Heart left ventricle (tissue), 13 donors: ENCODE measurements around the gene EXOC3L2.

Experiments used
- POLR2A ChIP-seq, 2 donors: fragments of 450-650 bp; IDR thresholded peaks; one replicate each; pipeline ENCODE4 v1.6.1; 2017; ENCODE audit warnings: antibody characterized with exemption in 2 of 2, mild to moderate bottlenecking in 2 of 2, moderate library complexity in 2 of 2
- TF ChIP-seq, protein P1 (sequence below), 12 donors: fragments of 200-600 bp; sonication (generic) in 4 of 12; IDR thresholded peaks; one replicate each; pipeline versions ENCODE4 v1.5.0 to v1.8.0; 2018 to 2022; ENCODE audit warnings: antibody characterized with exemption in 12 of 12, mild to moderate bottlenecking in 5 of 12
- donor health status: ischemic (EF 13 %, LVEDD 7.1; RV severe dilation, severe dysfunction).
- donor health status: DM: no; HTN: yes; CAD: no.
- donor health status: DM: no; HTN: no; CAD: no.
- donor health status: ischemic (EF 25% LVEDD 6.9; RV normal size, moderate dysfunction).
- donor health status: ischemic (EF 25% LVEDD 5.7; RV mildly dilated, moderate dysfunction).
- donor health status: ischemic (EF 35%, LVEDD 5.7; RV mildly dilated, moderate dysfunction).
- donor health status: nonischemic (EF 11% LVEDD 7.7; RV severe dilation, severe dysfunction).
- donor health status: DM: yes; HTN: yes; CAD: no.
- donor health status: PGD.
- donor health status: ischemic (EF 29% LVEDD 5.4; RV normal size, mild dysfunction).
- donor health status: nonischemic (EF 23%, LVEDD 6.1; RV moderate dilation, normal function).

DNA sequence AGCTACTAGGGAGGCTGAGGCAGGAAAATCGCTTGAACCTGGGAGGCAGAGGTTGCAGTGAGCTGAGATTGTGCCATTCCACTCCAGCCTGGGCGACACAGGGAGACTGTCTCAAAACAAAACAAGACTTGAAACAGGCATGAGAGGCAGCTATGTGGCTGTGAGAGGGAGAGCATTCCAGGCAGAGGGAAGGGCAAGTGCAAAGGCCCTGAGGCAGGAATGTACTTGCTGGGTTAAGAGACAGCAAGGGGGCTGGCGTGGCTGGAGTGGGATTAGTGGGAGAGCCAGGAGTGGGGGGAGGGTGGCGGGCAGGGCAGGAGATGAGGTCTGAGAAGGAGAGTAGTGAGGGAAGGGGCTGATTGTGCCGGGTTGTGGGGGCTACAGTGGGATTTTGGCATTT is 21.3 kb downstream of the EXOC3L2 start:
- TF ChIP-seq POLR2A (IDR thresholded peaks at IDR 0.05), result no peak
- TF ChIP-seq, protein P1, sequence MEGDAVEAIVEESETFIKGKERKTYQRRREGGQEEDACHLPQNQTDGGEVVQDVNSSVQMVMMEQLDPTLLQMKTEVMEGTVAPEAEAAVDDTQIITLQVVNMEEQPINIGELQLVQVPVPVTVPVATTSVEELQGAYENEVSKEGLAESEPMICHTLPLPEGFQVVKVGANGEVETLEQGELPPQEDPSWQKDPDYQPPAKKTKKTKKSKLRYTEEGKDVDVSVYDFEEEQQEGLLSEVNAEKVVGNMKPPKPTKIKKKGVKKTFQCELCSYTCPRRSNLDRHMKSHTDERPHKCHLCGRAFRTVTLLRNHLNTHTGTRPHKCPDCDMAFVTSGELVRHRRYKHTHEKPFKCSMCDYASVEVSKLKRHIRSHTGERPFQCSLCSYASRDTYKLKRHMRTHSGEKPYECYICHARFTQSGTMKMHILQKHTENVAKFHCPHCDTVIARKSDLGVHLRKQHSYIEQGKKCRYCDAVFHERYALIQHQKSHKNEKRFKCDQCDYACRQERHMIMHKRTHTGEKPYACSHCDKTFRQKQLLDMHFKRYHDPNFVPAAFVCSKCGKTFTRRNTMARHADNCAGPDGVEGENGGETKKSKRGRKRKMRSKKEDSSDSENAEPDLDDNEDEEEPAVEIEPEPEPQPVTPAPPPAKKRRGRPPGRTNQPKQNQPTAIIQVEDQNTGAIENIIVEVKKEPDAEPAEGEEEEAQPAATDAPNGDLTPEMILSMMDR (IDR thresholded peaks at IDR 0.05), result no peak
